MM.1S (cell line): Measurements from ENCODE around the gene FBLN2.

Source experiments
- EZH2 ChIP-seq: fragments of 300-600 bp; sonication (generic); optimal IDR thresholded peaks from 2 replicates; pipeline ENCODE3; 2017; ENCODE audit warnings: low read depth, mild to moderate bottlenecking, antibody characterized with exemption, low read length, mixed read lengths
- EZH2phosphoT487 ChIP-seq: fragments of 300-600 bp; sonication (generic); IDR thresholded peaks from 2 replicates; pipeline ENCODE4 v1.6.1; 2018; ENCODE audit warnings: antibody characterized with exemption, low read length
- TF ChIP-seq, protein P1 (sequence below): fragments of 300-600 bp; sonication (generic); IDR thresholded peaks from 2 replicates; pipeline ENCODE4 v1.5.1; 2016; ENCODE audit warnings: antibody characterized with exemption, low read length, mixed read lengths

DNA sequence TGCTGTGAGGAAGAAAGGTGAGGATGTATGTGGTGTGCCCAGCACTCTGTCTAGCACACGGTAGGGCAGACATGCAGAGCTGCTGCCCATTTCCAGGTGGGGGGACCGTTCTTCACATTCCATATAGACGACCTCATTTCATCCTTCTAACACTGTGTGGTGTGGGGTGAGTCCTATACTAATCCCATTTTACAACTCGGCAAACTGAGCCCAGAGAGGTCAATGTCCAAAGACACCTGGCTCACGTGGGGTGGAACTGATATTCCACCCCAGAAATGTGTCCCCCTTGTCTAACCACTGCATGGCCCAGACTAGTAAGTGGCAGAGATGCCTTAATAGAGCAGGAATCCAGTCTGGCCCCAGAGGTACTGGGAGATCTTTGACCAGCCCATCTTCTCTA, 119.2 kb downstream of the FBLN2 start:
- TF ChIP-seq, protein P1, sequence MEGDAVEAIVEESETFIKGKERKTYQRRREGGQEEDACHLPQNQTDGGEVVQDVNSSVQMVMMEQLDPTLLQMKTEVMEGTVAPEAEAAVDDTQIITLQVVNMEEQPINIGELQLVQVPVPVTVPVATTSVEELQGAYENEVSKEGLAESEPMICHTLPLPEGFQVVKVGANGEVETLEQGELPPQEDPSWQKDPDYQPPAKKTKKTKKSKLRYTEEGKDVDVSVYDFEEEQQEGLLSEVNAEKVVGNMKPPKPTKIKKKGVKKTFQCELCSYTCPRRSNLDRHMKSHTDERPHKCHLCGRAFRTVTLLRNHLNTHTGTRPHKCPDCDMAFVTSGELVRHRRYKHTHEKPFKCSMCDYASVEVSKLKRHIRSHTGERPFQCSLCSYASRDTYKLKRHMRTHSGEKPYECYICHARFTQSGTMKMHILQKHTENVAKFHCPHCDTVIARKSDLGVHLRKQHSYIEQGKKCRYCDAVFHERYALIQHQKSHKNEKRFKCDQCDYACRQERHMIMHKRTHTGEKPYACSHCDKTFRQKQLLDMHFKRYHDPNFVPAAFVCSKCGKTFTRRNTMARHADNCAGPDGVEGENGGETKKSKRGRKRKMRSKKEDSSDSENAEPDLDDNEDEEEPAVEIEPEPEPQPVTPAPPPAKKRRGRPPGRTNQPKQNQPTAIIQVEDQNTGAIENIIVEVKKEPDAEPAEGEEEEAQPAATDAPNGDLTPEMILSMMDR: no peak
- TF ChIP-seq EZH2phosphoT487 (no peak), EZH2 (no peak)
